PFSK-1 (cell line): ENCODE results near the gene INTS3.

ENCODE experiments used
- FOXP2 ChIP-seq: optimal IDR thresholded peaks from 2 replicates; pipeline ENCODE3; 2011; ENCODE audit warnings: borderline replicate concordance, control low read depth, inconsistent platforms; ENCODE audit not compliant: insufficient read depth; ENCODE audit errors: extremely low read length, extremely low read depth
- POLR2AphosphoS5 ChIP-seq: IDR thresholded peaks from 2 replicates; pipeline ENCODE4 v1.6.1; 2012; ENCODE audit warnings: low read depth, mild to moderate bottlenecking, control low read depth, low read length, moderate library complexity
- SIN3A ChIP-seq: IDR thresholded peaks from 2 replicates; pipeline ENCODE4 v1.6.1; 2012; ENCODE audit warnings: mild to moderate bottlenecking, low read length, moderate library complexity, borderline replicate concordance; ENCODE audit not compliant: insufficient read depth
- TAF1 ChIP-seq: IDR thresholded peaks from 2 replicates; pipeline ENCODE4 v1.6.1; 2012; ENCODE audit warnings: low read length, control low read depth, borderline replicate concordance; ENCODE audit not compliant: insufficient read depth
- TF ChIP-seq, protein P1 (sequence below), 2 experiments: IDR thresholded peaks; 2 replicates each; pipeline versions ENCODE4 v1.6.1 to v1.8.0; 2011 to 2012; ENCODE audit warnings: low read depth in 2 of 2, low read length in 2 of 2, control low read depth in 1 of 2, inconsistent platforms in 1 of 2, mild to moderate bottlenecking in 1 of 2, moderate library complexity in 1 of 2; ENCODE audit not compliant: insufficient read depth in 1 of 2

Gene INTS3

DNA sequence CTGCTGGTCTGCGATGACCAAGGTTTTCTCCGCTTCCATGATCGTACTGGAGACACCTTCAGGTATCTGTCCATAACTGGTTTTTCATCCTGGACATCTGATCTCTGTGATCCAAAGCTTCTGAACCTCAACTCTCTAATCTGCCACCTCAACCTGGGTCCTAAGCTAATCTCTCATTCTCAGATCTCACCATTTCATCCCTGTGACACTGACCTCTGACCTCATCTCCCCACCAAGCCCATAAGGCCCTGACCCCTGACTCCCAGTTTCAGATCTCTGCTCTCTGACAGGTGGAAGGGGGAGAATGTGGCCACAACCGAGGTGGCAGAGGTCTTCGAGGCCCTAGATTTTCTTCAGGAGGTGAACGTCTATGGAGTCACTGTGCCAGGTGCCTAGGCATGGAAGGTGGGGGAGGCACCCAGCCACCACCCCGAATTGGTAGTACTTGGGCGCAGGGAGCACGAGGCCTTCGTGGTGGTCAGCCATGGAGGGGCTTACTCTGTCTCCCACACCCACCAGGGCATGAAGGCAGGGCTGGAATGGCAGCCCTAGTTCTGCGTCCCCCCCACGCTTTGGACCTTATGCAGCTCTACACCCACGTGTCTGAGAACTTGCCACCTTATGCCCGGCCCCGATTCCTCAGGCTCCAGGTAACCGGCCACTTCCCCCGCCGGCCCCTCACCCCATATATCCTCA, 51.1 kb downstream of the INTS3 start:
- TF ChIP-seq, protein P1, sequence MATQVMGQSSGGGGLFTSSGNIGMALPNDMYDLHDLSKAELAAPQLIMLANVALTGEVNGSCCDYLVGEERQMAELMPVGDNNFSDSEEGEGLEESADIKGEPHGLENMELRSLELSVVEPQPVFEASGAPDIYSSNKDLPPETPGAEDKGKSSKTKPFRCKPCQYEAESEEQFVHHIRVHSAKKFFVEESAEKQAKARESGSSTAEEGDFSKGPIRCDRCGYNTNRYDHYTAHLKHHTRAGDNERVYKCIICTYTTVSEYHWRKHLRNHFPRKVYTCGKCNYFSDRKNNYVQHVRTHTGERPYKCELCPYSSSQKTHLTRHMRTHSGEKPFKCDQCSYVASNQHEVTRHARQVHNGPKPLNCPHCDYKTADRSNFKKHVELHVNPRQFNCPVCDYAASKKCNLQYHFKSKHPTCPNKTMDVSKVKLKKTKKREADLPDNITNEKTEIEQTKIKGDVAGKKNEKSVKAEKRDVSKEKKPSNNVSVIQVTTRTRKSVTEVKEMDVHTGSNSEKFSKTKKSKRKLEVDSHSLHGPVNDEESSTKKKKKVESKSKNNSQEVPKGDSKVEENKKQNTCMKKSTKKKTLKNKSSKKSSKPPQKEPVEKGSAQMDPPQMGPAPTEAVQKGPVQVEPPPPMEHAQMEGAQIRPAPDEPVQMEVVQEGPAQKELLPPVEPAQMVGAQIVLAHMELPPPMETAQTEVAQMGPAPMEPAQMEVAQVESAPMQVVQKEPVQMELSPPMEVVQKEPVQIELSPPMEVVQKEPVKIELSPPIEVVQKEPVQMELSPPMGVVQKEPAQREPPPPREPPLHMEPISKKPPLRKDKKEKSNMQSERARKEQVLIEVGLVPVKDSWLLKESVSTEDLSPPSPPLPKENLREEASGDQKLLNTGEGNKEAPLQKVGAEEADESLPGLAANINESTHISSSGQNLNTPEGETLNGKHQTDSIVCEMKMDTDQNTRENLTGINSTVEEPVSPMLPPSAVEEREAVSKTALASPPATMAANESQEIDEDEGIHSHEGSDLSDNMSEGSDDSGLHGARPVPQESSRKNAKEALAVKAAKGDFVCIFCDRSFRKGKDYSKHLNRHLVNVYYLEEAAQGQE (IDR thresholded peaks at IDR 0.05; ENCODE audit: insufficient read depth in 1 of 2, low read depth in 2 of 2, low read length in 2 of 2) = no peak
- TF ChIP-seq TAF1 (no peak), POLR2AphosphoS5 (no peak)

DNA sequence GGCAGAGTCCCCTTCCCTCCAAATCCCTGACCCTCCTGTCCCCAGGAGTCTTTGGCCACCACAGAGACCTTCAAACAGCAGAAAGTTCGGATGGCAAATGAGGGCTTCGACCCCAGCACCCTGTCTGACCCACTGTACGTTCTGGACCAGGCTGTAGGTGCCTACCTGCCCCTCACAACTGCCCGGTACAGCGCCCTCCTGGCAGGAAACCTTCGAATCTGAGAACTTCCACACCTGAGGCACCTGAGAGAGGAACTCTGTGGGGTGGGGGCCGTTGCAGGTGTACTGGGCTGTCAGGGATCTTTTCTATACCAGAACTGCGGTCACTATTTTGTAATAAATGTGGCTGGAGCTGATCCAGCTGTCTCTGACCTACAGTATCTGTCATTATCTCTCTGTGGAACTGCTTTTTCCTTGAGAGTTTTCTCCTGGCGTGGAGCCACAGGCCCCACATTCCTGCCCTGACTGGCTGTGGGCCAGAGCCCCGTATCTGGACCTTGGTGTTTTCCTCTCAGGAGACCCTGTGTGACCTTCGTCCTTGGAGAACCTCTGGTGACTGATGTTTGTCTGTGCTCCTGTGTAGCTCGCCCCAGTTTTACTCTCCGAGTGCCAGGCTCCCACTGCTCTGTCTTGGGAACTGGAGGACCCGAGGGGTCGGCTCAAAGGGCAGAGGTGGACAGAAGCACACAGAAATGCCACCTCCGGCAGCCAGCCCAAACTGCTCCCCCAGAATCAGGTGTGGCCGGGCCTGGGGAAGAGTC, 52.1 kb downstream of the INTS3 start:
- TF ChIP-seq, protein P1 (IDR thresholded peaks at IDR 0.05; ENCODE audit: insufficient read depth in 1 of 2, low read depth in 2 of 2, low read length in 2 of 2) = no peak
- TF ChIP-seq TAF1 (no peak), POLR2AphosphoS5 (no peak), FOXP2 (no peak), SIN3A (no peak)

DNA sequence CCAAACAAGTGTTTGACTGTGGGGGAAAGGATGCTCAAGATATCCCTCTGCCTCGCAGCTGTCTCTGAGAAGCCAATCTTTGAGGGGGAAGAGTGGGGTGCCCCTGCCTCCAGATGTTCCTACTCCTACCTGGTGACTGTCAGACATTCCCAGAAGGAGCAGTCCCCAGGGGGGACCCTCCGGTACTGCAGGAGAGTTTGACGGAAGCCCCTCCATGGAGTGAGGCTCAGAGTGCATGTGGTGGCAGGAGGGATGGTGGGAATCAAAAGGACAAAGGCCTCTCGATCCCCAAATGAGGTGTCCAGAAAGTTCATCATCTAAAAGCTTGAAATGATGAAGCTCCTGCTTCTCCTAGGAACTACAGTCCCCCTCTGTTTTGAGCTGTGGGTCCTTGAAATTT, 52.7 kb downstream of the INTS3 start:
- TF ChIP-seq POLR2AphosphoS5 (no peak), TAF1 (no peak), FOXP2 (no peak), SIN3A (no peak)
- TF ChIP-seq, protein P1 (IDR thresholded peaks at IDR 0.05; ENCODE audit: insufficient read depth in 1 of 2, low read depth in 2 of 2, low read length in 2 of 2) = no peak

DNA sequence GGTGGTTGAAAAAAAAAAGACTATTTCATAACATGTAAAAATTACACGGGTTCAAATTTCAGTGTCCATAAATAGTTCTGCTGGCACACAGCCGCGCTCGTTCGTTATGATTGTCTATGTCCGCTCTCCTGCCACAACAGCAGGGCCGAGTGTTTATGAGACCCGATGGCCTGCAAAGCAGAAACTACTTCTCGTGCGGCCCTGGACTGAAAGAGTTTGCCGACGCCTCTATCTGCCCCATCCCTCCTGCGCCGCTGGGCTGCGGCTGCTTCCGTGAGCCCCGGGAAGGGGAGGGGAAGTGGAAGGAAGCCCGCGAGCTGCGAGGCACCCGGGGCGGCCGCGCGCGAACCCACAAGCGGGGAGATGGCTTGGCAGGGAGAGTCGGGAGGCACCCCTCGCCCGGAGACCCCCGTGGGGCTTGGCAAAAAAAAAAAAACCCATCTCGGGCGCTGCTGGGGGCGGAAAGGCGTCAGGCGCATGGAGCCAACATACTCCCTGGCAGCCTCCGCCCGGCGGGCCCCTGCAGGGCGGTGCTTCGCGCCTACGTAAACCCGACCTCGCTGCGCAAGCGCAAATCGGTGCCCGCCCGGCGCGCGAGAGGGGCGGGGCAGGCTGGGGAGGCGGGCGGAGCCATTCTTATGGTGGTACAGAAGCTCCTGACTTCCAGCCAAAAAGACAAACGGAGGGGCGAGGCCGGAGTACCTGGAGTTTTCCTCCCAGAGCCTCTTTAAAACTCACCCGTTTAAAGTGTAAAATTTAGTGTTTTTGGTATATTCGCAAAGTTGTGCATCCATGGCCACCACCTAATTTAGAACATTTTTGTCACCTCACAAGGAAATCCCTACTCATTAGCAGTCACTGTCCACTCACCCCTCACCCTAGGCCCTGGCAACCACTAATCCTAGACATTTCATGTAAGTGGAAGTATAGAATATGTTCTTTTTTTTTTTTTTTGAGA, 55.7 kb downstream of the INTS3 start:
- TF ChIP-seq SIN3A (0 out of 2 replicates have a peak, but pooled peaks have one; percentile 12), TAF1 (peak; percentile 68; the same call in 1 of the 2 replicates), POLR2AphosphoS5 (peak; percentile 97), FOXP2 (peak; percentile 60)
- TF ChIP-seq, protein P1 (IDR thresholded peaks at IDR 0.05; ENCODE audit: insufficient read depth in 1 of 2, low read depth in 2 of 2, low read length in 2 of 2) = no peak; a peak in 1 of 4 replicates
